HG03280 (cell line): ENCODE measurements around the gene PLIN1.

Source experiments
- ATAC-seq: cut with Tn5 transposase; IDR thresholded peaks from one replicate; pipeline ENCODE4 v1.9.1; 2021; ENCODE audit warnings: mild to moderate bottlenecking, moderate library complexity; ENCODE audit not compliant: unreplicated experiment

Gene PLIN1

DNA sequence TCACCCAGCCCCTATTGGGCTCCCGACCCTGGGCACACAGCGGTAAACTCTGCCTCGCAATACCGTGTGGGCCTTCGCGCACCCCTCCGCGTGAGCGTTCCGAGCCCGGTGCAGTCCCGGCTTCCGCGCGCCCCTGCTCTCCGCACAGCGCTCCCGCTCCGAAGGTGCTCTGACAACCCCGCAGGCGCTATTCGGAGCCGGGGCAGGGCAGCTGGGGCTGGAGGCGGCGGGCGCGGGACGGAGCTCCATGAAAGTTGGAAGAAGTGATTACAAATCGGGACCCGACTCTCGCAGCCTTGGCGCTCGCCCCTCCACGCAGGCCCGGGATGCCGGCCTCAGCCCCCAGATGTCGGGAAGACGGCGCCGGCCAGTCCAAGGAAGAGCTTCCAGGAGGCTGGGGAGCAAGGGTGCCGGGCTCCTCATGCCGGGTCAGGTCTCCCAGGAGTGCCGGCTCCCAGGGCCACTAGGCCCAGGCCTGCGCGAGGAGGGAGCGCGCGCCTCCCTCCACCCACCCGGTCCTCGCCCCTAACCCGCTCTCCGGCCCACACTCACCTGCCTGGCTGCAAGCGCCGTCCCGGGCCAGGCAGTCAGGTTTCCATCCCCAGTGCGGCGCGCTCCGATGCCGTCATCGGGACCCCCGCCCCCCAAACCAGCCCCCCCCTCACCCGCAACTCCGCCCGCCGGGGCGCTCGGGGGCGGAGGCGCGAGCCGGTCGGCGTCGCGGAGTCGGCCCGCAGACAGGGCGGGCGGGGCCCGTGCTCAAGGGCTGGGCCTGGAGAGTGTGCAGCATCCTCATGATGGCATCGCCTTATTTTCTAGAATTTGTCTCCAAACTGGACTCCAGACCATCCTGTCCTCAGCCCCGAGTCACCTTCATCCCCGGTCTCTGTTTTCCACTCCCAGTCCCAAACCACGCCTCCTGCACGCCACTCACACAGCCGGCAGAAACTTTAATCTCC lies 24.0 kb downstream of the PLIN1 start, which contains the start of gene KIF7:
TSS of gene KIF7 (minus strand) at position 621 of the 959 bp plus-strand sequence. CDS start 2,537 bp downstream, outside the sequence.
- ATAC-seq, result no peak

DNA sequence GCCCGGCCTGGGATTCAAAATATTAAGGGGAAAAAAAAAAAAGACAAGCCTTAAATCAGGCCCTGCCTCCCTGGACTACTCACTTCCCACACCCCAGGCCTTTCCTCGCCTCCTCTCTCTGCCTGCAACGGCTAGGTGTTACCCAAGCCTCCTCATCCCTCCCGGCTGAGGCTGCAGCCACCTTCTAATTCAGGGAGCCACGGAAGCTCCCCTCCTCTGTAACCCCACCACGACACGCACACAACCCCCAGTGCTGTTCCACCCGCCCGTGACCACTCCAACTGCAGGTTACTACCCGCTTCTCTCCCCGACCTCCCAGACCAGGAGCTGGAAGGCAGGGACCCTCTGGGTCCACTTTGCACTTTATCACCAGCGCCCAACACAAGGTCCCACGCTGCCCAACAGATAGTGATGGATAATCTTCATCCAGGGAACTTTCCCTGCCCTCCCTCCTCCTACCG lies 24.8 kb downstream of the PLIN1 start:
- ATAC-seq, result no peak

GRCh38 chr15:89653578-89653977 lies 25.6 kb downstream of the PLIN1 start:
- no peak for ATAC-seq

GRCh38 chr15:89652666-89653065 lies 26.5 kb downstream of the PLIN1 start:
- no peak for ATAC-seq

DNA sequence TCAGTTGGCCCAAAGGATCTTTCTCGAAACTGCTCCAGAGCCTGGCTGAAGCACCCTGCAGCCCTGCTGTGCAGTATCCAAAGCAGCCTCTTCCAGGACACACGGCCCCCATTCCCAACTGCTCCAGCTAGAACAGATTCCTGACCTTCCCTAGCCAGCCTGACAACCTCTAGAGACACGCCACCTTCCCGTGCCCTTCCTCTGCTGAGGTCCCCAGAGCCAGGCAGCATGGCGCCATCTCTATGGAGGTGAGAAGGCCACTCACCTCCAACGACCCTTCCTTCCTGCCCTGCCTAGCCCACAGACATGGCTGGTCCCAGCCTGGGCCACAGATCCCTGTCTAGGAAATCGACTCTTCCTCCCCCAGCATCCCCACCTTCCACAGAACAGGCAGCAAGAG lies 27.0 kb downstream of the PLIN1 start:
- no peak for ATAC-seq

DNA sequence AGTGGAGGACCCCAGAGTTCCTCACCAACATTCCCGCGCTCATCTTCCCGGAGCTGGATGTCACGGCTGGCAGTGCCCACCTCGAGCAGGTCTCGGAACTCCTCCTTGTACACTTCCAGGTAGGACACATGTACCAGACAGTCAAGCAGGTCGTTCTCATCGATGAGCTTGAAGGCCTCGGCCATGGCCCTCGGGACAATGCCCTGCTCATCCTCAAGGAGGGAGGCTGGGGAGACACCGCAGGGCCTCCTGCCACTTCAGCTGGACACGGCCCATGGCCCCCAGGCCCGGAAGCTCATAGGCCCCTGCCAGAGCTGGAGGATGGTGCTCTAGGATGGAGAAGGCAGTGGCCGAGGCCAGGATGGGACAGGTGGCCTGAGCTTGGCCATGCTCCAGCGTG lies 29.5 kb downstream of the PLIN1 start:
- no peak for ATAC-seq

DNA sequence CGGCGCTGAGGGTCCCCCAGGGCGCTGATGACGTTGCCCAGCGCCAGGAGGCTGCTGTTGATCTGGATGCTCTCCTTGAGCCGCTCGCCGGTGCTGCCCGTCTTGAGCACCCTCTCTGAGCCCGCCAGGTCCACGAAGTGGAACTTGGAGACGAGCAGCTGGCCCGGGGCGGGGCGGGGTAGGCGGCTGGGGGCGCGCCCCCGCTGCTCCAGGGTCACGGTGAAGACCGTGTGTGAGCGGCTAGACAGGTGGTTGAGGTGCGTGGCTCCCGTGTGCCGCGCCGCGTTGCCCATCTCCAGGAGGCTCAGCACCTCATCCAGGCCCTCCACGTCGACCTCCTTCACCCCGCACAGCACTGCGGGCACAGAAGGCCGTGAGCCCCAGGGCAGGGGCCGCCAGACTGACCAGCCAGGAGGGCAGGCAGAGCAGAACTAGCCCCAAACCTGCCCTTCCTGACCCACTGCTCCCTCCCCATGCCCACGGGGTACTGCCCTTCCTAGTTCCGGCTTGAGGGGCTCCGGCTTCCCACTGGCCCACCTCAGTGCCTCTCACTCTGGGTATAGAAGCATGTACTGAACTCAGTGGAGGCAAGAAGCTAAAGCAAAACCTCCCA lies 30.0 kb downstream of the PLIN1 start:
- no peak for ATAC-seq

GRCh38 chr15:89648106-89649012 lies 30.8 kb downstream of the PLIN1 start:
- ATAC-seq, result no peak

DNA sequence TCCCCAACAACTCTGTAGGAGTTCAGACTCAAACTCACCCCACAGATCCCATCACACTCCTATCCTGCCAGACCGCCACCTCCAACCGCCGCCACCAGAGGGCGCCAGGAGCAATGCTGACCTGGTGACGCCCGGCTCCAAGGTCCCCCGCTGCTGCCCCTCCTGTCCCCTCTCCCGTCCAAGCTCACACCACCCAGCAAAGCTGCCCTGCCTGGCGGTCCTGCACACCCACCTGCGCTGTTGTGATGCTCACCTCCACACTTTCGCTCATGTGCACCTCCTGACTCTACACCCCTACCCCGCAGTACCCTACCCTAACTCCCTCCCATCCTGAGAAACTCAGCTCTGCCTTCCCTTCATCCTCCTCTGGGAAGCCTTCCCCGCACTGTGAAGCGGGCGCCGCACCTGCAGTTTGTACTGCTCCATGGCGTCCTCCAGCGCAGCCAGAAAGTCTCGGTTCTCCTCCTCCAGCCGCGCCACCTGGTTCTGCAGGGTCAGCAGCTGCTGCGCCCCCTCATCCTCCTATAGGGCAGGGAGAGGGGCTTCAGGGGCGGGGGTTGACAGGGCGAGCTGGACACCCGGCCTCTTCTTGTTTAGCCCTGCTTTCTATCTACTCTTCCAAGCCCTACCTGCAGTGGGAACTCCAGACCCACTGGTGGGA lies 31.8 kb downstream of the PLIN1 start:
- ATAC-seq, result peak; percentile 68

DNA sequence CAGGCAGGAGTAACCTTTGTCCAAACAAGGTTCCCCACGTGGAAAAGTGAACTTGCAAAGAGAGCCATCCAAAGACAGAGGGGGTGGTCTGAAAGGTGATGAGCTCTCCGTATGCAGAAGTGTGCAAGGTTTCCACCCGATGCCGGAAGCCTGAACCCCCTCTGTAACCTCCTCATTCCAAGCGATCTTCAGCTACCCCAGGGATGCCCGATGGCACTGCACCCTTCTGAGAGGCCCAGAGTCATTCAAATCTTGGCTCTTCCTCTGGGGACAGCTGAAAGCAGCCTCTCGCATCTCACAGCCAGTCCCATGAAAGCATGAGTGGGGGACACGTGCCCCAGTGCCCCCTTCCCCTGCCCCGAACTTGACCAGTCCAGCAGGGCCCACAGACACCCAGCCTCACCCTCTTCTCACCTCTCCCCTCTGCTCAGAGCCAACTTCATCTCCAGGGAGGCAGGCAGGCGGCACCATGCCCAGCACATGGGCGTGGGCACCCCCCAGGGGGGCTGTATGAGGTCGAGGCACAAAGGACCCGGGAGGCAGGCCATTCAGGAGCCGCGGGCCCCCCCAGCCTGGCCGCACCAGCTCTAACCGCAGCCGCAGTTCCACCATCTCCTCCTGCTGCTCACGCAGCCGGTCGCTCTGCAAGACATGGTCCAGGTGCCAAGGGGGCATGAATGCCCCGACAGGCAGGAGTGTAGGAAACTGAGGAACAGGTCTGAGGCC lies 32.6 kb downstream of the PLIN1 start:
- ATAC-seq, result no peak

GRCh38 chr15:89645680-89646079 lies 33.5 kb downstream of the PLIN1 start:
- no peak for ATAC-seq

- ATAC-seq, result no peak
Measured at GRCh38 chr15:89642106-89642505, 37.1 kb downstream of the PLIN1 start.

DNA sequence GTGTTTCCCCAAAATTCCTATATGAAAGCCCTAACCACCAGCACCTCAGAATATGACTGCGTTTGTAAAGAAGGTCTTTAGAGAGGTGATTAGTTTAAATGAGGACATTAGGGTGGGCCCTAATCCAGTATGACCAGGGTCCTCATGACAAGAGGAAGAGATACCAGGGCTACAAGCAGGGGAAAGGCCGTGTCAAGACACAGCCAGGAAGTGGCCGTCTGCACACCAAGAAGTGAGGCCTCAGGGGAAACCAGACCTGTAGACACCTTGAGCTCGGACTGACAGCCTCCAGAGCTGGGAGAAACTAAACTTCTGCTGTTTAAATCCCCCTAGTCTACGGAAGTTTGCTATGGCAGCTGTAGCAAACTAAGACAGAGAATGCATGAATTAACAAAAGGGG lies 38.1 kb downstream of the PLIN1 start:
- no peak for ATAC-seq

GRCh38 chr15:89640245-89640644 lies 38.9 kb downstream of the PLIN1 start:
- no peak for ATAC-seq

- no peak for ATAC-seq
Measured at GRCh38 chr15:89633585-89633984, 45.6 kb downstream of the PLIN1 start.

DNA sequence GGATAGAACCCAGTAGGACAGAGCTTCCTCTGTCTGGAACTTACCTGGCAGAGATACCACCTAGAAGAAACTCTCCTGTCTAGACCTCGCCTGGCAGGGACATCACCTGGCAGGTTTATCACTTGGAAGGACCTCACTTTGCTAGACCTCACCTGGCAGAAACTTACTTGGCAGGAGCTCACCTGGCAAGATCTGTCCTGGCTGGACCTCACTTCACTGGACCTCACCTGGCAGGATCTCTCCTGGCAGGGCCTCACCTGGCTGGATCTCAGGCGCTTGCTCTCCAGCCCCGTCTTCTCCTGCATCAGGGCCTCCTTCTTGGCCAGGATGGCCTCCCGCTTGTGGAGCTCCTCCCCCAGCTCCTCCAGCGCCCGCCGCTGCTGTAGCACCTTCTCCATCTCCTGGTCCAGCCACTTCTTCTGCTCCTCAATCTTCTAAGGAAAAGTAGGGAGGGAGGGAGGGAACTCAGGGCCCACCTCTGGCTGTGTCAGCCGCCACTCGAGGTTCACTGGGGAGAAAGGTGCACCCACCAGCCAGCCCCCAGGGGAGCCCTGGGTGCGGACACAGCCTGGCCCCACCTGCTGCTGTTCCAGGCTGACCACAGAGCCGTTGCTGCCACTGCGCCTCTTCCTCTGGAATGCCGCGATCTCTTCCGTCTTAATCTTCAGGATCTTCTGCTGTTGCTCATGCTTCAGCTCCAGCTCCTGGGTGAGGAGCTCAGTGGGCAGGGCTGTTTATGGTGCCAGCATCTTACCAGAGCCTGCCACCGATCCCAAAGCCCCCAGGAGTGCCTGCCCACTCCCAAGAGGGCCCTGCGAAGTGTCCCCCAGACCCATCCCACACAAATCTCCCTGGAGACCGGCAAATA lies 46.4 kb downstream of the PLIN1 start:
- ATAC-seq, result no peak

DNA sequence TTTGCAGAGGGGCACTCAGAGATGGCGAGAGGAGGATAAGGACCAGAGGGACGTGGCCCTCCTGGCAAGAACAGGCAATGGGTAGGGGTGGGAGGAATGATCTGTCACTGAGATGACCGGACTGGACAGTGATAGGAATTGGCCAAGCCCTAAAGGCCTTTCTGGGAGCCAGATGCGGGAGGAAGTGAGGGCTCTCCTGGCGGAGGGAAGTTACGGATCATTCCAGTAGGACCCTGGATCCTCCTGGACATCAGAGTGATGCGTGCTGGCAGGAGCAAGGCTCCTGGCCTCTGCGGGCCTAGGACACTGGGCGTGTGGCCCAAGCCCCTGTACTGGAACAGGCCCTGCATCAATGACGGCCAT lies 47.3 kb downstream of the PLIN1 start:
- no peak for ATAC-seq

DNA sequence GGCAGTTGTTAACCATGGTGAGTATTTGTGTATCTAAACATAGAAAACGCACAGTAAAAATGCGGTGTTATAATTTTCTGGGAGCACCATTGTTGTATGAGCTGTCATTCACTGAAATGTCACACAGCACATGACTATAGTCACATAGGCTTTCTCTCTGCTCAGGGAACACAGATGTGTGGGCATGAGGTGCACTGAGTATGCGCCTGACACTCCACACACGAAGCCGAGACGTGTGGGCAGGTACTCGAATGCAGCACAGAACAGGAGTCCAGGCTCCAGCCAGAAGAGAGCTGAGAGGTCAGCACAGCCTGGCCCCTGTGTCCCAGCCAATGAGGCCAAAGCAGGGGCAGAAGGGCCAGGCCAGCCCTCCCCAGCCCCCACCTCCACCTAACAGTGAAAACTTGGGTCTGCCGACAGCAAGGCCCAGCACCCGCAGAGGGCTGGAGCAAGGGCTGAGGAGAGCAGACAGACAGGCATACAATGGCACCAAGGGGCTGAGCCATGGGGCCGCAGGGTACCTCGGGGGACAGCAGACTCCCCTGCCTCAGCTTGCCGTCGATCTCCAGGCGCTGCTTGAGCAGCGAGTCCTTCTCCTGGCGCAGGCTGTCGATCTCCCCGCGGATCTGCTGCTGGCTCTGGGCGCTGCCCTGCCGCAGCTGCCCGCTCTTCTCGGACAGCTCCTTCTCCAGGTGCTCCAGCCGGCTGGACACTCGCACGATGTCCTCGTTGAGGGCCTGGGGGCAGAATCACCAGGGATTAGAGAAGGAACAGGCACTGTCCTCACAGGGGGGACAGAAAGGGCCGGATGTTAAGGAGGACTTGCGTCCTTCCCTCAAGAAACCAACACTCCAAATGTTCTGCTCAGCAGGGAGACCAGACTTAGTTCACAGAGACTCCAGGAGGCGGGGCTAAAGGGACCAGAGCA lies 47.9 kb downstream of the PLIN1 start:
- no peak for ATAC-seq
